ENCODE data around the gene TNIK.

DNA sequence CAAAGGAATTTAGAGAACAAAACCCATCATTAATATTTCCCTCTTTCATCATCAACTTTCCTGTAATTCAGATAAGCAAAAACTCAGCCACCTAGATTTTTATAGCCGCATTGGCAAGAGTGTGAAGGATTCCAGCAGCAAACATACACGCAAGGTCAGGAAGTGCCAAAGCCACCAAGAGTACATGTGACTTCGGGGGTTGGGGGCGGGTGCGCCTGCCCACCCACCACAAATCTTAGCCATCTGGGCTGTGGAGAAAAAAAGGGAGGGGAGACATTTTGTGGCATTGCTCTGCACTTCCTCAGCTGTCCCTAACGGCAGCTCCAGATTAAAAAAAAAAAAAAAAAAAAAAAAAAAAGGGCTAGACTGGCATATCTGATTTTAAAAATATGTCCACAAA is 148.4 kb downstream of the TNIK start:
- TF ChIP-seq TCF12 (IDR thresholded peaks at IDR 0.05) = no peak
- TF ChIP-seq EZH2phosphoT487 (IDR thresholded peaks at IDR 0.05; ENCODE audit: borderline replicate concordance, low read depth) = no peak
- no peak for TF ChIP-seq POLR2AphosphoS5 (IDR thresholded peaks at IDR 0.05; ENCODE audit: low read depth, low read length)
- no peak for TF ChIP-seq JUND (IDR thresholded peaks at IDR 0.05)
- TF ChIP-seq, protein P1, sequence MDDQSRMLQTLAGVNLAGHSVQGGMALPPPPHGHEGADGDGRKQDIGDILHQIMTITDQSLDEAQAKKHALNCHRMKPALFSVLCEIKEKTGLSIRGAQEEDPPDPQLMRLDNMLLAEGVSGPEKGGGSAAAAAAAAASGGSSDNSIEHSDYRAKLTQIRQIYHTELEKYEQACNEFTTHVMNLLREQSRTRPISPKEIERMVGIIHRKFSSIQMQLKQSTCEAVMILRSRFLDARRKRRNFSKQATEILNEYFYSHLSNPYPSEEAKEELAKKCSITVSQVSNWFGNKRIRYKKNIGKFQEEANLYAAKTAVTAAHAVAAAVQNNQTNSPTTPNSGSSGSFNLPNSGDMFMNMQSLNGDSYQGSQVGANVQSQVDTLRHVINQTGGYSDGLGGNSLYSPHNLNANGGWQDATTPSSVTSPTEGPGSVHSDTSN (IDR thresholded peaks at IDR 0.05) = no peak
- no peak for TF ChIP-seq NFIC (IDR thresholded peaks at IDR 0.05; ENCODE audit: borderline replicate concordance)
- no peak for TF ChIP-seq EP300 (IDR thresholded peaks at IDR 0.05; ENCODE audit: borderline replicate concordance in 1 of 2, low read depth in 1 of 2, low read length in 1 of 2)
- TF ChIP-seq, protein P2, sequence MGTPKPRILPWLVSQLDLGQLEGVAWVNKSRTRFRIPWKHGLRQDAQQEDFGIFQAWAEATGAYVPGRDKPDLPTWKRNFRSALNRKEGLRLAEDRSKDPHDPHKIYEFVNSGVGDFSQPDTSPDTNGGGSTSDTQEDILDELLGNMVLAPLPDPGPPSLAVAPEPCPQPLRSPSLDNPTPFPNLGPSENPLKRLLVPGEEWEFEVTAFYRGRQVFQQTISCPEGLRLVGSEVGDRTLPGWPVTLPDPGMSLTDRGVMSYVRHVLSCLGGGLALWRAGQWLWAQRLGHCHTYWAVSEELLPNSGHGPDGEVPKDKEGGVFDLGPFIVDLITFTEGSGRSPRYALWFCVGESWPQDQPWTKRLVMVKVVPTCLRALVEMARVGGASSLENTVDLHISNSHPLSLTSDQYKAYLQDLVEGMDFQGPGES (IDR thresholded peaks at IDR 0.05; ENCODE audit: low read depth, low read length) = no peak
- no peak for TF ChIP-seq RAD21 (IDR thresholded peaks at IDR 0.05; ENCODE audit: low read length)
